SIG-M5 treated with dmso at 0.1 percent for 504 hours (cell line): ENCODE data around the gene JAG2.

Experiments
- DNase-seq: peaks from one replicate; lab custom pipeline; 2025; ENCODE audit not compliant: unreplicated experiment; lab: John Stamatoyannopoulos, UW

The JAG2 gene

DNA sequence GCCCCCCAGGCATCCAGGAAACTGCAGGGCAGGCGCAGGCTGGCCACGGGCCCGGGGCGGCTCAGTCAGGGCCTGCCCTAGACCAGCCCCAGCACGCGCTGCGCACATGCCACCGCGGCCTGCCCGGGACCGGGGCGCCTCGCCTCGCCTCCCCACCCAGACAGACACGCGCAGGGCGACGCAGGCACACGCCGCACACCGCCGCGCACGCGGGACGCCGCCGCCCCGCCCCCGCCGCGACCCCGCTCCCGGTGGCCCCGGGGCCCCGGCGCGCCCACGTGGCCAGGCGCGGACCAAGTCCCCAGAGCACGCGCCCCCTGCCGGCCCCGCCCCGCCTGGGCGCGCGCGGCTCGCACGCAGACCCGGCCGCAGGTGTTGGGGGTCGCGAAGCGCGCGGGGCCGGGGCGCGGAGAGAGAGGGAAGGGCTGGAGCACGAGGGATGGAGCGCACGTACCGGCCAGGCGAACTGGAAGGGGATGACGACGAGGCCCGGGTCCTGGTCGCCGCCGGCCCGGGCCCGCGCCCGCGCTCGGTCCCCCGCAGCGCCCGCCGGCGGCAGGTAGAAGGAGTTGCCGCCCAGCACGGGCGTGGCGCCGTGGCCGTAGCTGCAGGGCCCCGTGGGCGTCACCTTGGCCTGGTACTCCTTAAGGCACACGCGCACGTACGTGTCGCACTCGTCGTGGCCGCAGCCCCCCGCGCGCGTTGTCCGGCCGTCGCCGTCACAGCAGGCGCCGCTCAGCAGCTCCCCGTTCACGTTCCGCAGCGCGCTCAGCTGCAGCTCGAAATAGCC is 1.1 kb downstream of the JAG2 start:
- peak; percentile 38 for DNase-seq

DNA sequence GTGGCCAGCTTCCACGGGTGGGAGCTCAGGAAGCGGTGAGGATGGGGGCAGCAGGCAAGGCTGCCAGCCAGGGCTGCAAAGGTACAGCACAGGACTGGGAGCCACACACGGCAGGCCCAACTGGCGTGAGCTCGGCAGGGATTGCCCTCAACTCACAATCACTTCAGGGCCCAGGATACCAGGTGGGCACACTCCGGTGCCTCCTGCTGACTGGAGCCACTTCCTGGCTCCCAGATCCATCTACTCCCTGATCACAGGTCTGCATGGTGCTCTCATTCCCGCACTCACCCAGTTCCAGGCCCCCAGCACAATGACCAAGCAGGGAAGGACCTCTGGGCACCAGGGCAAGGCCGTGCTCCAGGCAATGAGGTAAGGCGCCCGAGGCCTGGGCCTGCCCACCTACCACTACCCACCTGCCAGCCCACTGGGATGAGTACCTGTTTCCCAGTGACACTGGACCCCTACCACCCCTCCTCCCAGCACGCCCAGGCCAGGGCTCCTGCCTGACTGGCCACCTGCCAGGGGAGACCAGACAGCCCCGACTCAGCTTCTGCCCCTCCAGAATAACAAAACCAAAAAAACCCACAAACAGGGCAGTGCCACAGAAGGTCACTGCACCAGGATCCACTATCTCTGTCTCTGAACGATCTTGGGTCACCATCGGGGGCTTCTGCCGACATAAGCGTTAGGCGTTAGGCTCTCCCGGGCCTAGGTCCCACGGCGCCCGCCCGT is 1.8 kb downstream of the JAG2 start:
- DNase-seq = no peak

DNA sequence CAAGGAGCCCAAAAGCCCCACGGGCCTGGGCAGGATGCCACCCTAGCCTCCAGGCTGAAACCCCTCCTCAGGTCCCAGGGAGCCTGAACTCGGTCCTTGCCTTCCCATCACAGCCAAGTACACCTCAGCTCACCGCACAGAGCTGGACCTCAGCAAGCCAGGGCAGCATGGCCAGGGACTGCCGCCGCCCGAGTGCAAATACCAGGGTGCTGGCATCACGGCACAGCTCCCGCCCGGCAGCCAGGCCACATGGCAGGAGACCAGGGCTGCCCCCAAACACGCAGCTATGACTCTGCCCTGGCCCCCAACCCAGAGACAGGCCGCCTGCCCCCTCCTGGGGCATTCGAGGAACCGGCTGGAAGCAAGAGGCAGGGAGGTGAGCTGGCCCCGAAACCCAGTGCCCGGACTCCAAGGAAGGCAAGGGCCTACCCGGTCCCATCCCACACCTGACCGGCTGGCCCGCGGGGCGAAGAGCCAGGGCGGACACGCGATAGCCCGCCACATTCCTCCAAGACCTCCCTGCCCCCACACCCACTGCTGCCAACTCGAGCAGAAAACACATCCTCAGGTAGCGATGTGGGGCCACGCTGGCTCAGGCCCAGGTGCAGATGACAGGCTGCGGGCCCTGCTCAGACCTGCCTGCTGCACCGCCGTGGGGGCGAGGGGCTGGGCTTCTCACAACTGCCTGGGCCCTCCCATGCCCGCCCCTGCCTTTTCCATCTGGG is 2.7 kb downstream of the JAG2 start:
- no peak for DNase-seq

DNA sequence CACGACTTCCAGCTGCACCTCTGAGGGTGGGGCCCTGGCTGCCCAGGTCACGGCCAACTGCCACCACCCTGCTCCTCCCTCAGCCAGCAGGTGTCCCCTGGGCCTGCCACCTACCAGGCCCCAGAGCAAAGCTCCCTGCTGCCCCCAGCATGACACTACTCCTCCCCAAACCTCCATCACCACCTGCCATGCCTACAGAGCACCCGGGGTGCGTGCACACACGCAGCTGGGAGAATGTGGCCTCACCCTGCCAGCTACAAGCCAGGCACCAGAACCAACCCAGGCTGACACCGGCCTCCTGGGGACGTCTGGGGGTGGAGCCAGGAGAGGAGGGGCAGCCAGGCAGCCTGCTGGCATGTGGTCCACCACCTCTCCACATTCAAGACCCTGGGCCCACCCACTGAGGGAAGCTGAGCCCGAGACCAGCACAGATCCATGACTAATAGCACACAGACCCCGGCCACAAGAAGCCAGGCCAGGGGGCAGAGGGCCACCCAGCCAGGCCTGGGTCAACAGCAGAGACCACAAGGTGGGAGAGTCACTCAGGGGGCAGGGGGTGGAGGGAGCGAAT is 3.4 kb downstream of the JAG2 start:
- no peak for DNase-seq

- DNase-seq = no peak
Observed at GRCh38 chr14:105163040-105163742, 5.4 kb downstream of the JAG2 start.

- no peak for DNase-seq
Observed at GRCh38 chr14:105162669-105162979, 6.0 kb downstream of the JAG2 start.

DNA sequence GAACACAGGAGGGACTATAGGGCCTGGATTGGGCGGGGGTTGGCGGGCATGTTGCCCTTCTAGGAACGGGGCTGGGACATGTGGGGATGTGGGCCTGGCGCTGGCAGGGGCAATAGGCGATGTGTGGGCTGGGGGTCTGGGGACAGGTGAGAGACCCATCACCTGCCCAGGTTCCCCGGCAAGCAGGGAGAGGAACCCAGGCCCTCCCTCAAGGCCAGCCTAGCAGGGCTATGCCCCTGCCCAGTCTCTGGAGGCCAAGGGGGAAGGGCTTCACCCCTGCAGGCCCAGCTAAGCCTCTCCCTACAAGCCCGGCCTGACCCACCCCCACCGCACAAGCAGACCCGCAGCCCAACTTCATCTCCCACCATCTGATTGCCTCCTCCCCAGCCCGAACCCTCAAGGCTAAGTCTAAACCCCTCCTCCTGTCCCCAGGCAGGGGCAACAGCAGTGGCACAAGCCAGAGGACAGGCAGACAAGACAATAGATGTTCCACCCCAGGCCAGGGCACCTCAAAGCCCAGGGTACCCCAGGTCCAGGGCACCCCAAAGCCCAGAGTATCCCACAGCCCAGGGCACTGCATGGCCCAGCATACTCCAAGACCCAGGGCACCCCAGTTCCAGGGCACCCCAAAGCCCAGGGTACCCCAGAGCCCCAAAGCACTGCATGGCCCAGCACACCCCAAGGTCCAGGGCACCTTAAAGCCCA is 6.5 kb downstream of the JAG2 start:
- no peak for DNase-seq

DNA sequence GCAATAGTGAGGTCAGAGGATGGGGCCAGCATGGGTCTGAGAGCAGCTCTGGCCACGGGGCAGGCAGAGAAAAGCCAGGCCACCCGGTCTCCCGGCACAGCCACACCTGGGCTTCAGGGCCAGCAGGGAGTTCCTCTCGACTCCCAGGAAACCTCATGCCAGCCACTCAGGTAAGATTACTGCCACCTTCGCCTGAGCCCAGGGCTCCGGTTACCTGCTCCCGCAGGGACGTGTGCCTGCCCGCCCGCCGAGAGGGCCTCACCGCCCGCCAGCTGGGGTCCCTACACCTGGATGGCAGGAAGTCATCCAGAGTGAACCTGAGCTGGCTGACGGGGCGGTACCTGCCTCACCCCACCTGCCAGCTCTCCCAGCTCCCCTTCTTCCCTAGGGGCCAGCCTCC is 7.3 kb downstream of the JAG2 start:
- DNase-seq = no peak

DNA sequence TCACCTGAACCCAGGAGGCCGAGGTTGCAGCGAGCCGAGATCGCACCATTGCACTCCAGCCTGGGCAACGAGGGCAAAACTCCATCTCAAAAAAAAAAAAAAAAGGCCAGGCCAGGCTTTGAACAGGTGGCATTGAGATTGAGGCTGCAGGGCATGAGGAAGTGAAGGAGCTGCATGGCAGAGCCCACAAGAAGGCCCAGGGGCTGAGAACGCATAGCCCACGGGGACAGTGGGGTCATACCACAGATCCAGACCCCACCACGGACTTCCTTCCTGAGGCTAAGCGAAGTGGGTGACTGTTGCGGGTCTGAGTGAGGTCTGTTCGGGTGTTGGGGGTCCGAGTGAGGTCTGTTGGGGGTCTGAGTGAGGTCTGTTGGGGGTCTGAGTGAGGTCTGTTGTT is 7.8 kb downstream of the JAG2 start:
- DNase-seq = no peak

- DNase-seq = no peak
Observed at GRCh38 chr14:105159344-105159743, 9.2 kb downstream of the JAG2 start.

GRCh38 chr14:105158794-105159193 is 9.8 kb downstream of the JAG2 start:
- no peak for DNase-seq

DNA sequence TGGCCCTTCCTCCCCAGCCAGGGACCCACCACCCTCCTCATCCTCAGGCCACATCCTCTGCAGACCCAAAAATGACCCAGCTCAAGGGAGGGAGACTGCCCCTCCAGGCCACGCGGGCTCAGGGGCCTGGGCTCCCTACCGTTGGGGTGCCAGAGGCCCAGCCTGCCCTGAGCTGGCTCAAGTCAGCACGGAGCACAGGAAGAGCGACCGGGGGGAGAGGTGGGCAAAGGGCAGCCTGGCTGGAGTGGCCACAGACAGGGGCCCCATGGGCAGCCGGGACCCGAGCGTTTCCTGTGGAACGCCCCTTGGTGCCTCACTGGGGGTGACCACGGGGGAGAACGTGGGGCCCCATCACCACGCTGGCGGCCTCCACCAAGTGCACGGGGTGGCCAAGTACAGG is 10.7 kb downstream of the JAG2 start:
- DNase-seq = no peak

- no peak for DNase-seq
Observed at GRCh38 chr14:105156414-105157375, 11.9 kb downstream of the JAG2 start.

DNA sequence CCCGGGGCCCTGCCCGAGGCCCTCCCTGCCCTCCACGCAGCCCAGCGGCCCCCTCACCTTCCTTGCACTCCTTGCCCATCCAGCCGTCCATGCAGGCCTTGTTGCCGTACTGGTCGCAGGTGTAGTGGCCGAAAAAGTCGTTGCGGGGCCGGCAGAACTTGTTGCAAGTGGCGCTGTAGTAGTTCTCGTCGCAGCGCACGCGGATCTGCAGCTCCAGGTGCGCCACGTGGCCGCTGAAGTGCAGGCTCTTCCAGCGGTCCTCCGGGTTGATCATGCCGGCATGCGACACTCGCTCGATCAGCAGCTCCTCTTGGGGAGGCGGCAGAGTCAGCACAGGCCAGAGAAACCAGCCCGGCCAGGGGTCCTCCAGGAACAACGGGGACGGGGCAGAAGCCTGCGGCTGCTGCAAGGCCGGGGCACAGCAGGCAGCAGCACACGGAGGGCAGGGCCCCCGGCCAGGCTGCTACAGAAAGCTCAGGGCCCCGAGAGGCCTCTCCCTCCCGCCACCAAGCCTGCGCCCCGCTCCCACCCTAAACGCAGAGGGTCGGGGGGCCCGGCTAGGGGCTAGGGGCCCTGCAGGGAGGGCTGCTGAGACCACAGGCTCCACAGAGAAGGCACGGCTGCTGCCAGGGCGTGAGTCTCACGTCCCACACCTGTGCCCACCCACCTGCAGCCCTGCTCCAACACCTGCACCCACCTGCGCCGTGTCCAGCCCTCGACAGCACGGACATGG is 12.7 kb downstream of the JAG2 start:
- DNase-seq = no peak

DNA sequence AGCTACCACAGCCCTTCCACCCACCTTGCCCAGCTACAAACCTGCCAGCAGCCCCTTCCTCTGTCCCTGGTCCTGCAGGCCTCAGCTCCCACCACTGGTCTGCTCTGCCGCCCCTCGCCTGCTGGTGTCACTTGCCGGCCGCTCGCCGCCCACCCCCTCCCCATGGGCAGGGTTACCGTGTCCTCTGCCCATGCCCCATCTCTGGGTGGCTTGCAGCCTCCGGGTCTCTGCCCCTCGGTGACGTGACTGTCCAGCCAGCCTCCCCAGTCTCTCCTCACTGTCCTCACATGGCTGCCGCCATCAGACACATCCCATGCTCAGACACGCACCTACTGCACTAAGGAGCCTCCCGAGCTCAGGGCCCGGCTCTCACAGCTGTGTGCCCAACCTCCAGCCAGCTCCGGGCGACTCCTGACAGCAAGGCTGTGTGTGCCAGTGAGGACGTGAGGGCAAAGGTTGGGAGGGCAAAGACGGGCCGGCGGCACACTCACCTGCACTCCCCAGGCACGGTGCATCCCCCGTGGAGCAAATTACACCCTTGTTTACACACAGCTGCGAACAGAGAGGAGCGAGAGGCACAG is 13.4 kb downstream of the JAG2 start:
- DNase-seq = no peak

GRCh38 chr14:105154476-105154871 is 14.1 kb downstream of the JAG2 start:
- no peak for DNase-seq

DNA sequence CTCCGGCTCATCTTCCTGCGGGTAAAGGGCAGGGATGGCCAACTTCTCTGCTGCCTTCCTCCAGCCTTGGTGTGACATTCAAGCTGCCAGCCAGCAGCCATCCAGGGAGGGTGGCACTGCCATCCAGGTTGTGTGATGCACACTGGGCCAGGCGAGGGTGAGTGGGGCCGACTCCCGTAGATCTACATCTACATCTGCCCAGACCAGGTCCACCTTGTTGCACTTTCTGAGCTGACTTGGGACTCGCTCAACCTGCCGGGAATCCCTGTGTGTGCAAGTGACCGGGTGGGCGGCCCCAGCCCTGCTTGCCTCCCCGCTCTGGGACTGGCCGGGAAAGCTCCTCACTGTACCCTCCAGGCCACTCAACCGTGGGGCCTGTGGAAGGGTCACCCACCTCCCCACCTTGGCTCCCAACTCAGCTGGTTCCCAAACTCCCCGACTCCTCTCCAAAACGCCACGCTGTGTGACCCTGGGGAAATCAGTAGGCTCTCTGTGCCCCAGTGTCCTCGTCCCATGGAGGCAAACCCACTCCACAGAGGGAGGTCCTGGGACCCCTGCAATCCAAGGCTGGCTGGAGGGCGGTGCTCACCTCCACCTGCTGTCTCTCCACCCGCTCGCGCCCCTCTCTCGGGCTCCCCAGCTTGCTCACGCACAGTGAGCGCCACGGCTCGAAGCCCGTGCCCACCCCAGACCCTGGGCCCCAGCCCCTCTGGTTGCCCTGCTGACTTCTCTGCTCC is 14.7 kb downstream of the JAG2 start:
- DNase-seq = no peak

DNA sequence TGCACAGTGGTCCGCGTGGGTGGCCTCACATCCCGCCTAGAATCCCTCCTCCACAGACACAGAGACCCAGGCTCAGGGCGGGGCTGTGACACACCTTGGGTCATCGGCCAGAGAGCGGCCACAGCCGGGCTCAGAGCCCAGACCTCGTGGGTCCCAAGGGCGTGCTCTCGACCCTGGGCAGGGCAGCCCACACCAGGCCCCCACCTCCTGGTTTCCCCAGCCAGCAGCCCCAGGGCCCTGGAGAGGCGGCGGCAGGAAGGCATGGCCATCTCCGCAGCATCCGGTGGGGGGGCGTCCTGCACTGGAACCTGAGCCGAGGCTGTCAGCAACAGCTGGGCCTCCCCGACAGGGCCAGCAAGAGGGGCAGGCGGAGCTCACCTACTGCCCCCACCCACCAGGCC is 15.2 kb downstream of the JAG2 start:
- no peak for DNase-seq
